Right atrium auricular region (tissue), 2 donors: ENCODE data around the gene FARP1. TPM values are rescaled to one million over a fixed set of nuclear protein-coding genes. Genes with fewer than 3 reads are reported as not detected.
"Not testable (repeated sequence)": the region's sequence is repeated elsewhere in the genome, so short reads cannot be mapped to it uniquely, and the experiment has no call there.

Experiments
- DNase-seq: peaks from one replicate; pipeline ENCODE4 v3.0.0-alpha.2; 2019; ENCODE audit warnings: low spot score
- H3K27ac ChIP-seq, 2 donors: fragments of 200-600 bp; sonication (generic); 1 replicate in 1 of 2; 2 replicates in 1 of 2; pipeline ENCODE4 v1.5.1; 2016 to 2019
- H3K27me3 ChIP-seq, 2 donors: fragments of 200-600 bp; sonication (generic); one replicate each; pipeline versions ENCODE4 v1.5.1 to v1.6.0; 2017 to 2019
- H3K36me3 ChIP-seq: fragments of 200-600 bp; sonication (generic); one replicate; pipeline ENCODE4 v1.5.1; 2016
- H3K4me1 ChIP-seq, 2 donors: fragments of 200-600 bp; sonication (generic); one replicate each; pipeline versions ENCODE4 v1.5.1 to v1.6.0; 2017 to 2019
- H3K4me3 ChIP-seq, 2 donors: fragments of 200-600 bp; sonication (generic); 1 replicate in 1 of 2; 2 replicates in 1 of 2; pipeline ENCODE4 v1.5.1; 2017 to 2019; ENCODE audit warnings: mild to moderate bottlenecking in 1 of 2, moderate library complexity in 1 of 2
- H3K9me3 ChIP-seq, 2 donors: fragments of 200-600 bp; sonication (generic); one replicate each; pipeline ENCODE4 v1.5.1; 2019
- CTCF ChIP-seq, 2 donors: fragments of 200-600 bp; sonication (generic); IDR thresholded peaks; one replicate each; pipeline ENCODE4 v1.5.1; 2019; ENCODE audit warnings: antibody characterized with exemption in 2 of 2
- total RNA-seq, 2 donors: library from RNA; depleted of rRNA; stranded (reverse); fragments of >200 nt; gene quantifications; one replicate each; pipeline ENCODE4 v1.1.0, GENCODE V29; 2016

FARP1 gene
- total RNA-seq, 2 donors from 2014 or later: 15.5 to 25.7 TPM

GRCh38 chr13:98225036-98225940, 82.4 kb downstream of the FARP1 start:
- H3K27ac ChIP-seq: no peak overlapping the region
- H3K4me3 ChIP-seq: no peak overlapping the region
- peaks cover 0 to 25% of the 10 kb centered on the region in 2 donors for H3K4me1 ChIP-seq
- DNase-seq: no peak
- H3K9me3 ChIP-seq: no peaks in the 10 kb centered on the region
- no peaks in the 10 kb centered on the region for H3K36me3 ChIP-seq
- no peak for TF ChIP-seq CTCF (IDR thresholded peaks at IDR 0.05)
- no peaks in the 10 kb centered on the region for H3K27me3 ChIP-seq

- Histone ChIP-seq H3K4me3 (no peak overlapping the region), H3K4me1 (peaks cover 0 to 14% of the 10 kb centered on the region in 2 donors), H3K27me3 (no peaks in the 10 kb centered on the region), H3K27ac (no peak overlapping the region), H3K9me3 (no peaks in the 10 kb centered on the region), H3K36me3 (no peaks in the 10 kb centered on the region)
- no peak for DNase-seq
- TF ChIP-seq CTCF (IDR thresholded peaks at IDR 0.05): no peak
Measured at GRCh38 chr13:98226496-98226895, 83.6 kb downstream of the FARP1 start.

- H3K27ac ChIP-seq: no peak overlapping the region
- no peaks in the 10 kb centered on the region for H3K36me3 ChIP-seq
- H3K9me3 ChIP-seq: no peaks in the 10 kb centered on the region
- H3K4me3 ChIP-seq: no peak overlapping the region
- TF ChIP-seq CTCF (IDR thresholded peaks at IDR 0.05): no peak
- no peak for DNase-seq
- H3K4me1 ChIP-seq: no peaks in the 10 kb centered on the region
- no peaks in the 10 kb centered on the region for H3K27me3 ChIP-seq
Measured at GRCh38 chr13:98228661-98229341, 85.9 kb downstream of the FARP1 start.

- not testable (repeated sequence) for H3K9me3 ChIP-seq, DNase-seq, H3K27ac ChIP-seq, H3K4me1 ChIP-seq, H3K27me3 ChIP-seq, H3K4me3 ChIP-seq, H3K36me3 ChIP-seq
Measured at GRCh38 chr13:98230762-98231161, 87.9 kb downstream of the FARP1 start.

- Histone ChIP-seq H3K27ac (no peak overlapping the region), H3K4me1 (no peaks in the 10 kb centered on the region), H3K4me3 (no peak overlapping the region), H3K36me3 (no peaks in the 10 kb centered on the region), H3K27me3 (no peaks in the 10 kb centered on the region), H3K9me3 (no peaks in the 10 kb centered on the region)
- no peak for TF ChIP-seq CTCF (IDR thresholded peaks at IDR 0.05)
- no peak for DNase-seq
Measured at GRCh38 chr13:98232456-98232855, 89.6 kb downstream of the FARP1 start.

- no peak overlapping the region for H3K27ac ChIP-seq
- no peak overlapping the region for H3K4me3 ChIP-seq
- no peaks in the 10 kb centered on the region for H3K9me3 ChIP-seq
- H3K27me3 ChIP-seq: no peaks in the 10 kb centered on the region
- H3K4me1 ChIP-seq: no peaks in the 10 kb centered on the region
- TF ChIP-seq CTCF (IDR thresholded peaks at IDR 0.05): no peak
- DNase-seq: no peak
- no peaks in the 10 kb centered on the region for H3K36me3 ChIP-seq
Measured at GRCh38 chr13:98233127-98233526, 90.2 kb downstream of the FARP1 start.
